ENCODE results near the gene RGL1.
"Not testable (repeated sequence)": the region's sequence is repeated elsewhere in the genome, so short reads cannot be mapped to it uniquely, and the experiment has no call there.

RGL1 gene

DNA sequence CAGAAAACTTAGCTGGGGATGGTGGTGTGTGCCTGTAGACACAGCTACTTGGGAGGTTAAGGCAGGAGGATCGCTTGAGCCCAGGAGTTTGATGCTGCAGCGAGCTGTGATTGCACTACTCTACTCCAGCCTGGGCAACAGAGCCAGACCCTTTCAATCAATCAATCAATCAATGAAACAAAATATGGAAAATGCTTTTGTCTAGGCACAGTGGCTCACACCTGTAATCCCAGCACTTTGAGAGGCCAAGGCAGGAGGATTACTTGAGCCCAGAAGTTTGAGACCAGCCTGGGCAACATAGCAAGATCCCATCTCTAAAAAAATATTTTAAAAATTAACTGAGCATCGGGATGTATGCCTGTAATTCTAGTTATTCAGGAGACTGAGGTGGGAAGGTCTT, 19.0 kb upstream of the RGL1 start:
- DNase-seq (ENCODE audit: low read depth in 2 of 2): not testable (repeated sequence)

DNA sequence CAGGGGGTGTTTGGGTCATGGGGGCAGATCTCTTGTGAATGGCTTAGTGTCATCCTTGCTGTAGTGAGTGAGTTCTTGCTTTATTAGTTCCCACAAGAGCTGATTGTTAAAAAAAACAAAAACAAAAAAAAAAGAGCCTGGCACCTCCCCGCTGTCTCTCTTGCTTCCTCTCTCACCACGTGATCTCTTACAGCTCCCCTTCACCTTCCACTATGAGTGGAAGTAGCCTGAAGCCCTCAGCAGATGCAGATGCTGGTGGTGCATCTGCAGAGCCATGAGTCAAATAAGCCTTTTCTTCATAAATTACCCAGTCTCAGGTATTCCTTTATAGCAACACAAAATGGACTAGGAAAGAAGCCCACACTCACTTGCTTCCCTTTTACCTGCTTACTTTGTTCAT, 17.2 kb upstream of the RGL1 start:
- no peak for DNase-seq (ENCODE audit: low read depth in 2 of 2)

- no peak for DNase-seq (ENCODE audit: low read depth in 2 of 2)
Measured at GRCh38 chr1:183791319-183791718, 13.6 kb upstream of the RGL1 start.

GRCh38 chr1:183792300-183792699, 12.6 kb upstream of the RGL1 start:
- DNase-seq (ENCODE audit: low read depth in 2 of 2): no peak

DNA sequence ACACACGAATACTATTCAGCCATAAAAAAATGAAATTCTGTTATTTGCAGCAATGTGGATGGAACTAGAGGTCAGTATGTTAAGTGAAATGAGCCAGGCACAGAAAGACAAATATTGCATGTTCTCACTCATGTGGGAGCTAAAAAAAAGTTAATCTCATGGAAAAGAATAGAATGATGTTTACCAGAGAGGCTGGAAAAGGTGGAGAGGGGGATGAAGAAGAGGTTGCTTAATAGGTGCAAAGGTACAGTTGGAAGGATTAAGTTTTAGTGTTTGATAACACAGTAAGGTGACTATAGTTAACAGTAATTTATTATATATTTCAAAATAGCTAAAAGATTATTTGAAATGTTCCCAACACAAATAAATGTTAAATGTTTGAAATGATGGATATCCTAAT, 10.8 kb upstream of the RGL1 start:
- no peak for DNase-seq (ENCODE audit: low read depth in 2 of 2)

DNA sequence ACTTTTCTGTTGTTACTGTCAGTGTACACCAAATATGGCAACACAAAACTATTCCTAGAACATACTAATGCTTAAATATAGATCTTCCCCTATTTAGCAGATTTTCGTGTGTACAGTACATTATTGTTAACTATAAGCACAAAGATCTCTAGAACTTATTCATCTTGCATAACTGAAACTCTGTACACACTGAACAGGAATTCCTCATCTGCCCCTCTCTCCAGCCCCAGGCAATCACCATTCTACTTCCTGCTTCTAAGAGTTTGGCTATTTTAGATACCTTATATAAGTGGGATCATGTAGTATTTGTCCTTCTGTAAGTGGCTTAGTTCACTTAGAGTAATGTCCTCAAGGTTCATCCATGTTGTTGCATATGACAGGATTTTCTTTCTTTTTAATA, 4.5 kb upstream of the RGL1 start:
- DNase-seq (ENCODE audit: low read depth in 2 of 2): no peak

DNA sequence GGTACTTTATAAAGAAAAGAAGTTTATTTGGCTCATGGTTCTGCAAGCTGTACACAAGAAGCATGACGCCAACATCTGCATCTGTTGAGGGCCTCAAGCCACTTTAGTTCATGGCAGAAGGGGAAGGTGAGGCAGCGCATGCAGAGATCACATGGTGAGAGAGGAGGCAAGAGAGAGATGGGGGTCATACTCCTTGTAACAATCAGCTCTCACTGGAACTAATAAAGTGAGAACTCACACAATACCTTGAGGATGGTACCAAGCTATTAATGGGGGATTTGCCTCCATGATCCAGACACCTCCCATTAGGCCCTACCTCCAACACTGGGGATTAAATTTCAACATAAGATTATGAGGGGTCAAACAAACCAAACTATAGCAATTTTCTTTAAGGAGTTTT, 3.3 kb upstream of the RGL1 start:
- DNase-seq (ENCODE audit: low read depth in 2 of 2): no peak

DNA sequence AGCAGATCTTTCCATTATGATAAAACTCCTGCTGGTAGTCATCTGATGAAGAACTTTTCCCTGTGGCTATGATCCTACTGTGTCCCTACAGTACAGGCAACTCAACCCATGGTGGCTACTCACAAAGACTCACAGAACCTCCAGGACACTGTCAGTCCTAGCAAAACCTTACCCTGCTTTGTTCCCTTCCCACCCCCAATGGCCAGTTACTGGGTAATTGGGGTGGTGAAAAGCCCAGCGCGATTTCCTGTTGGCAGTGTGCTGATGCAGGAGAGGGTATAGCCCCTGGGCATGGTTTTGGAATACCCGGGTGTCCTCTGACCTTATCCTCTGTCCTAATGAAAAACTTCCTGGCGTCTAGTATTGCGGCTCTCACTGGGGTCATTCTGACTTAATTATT, 533 bp upstream of the RGL1 start:
- no peak for DNase-seq (ENCODE audit: low read depth in 2 of 2)

DNA sequence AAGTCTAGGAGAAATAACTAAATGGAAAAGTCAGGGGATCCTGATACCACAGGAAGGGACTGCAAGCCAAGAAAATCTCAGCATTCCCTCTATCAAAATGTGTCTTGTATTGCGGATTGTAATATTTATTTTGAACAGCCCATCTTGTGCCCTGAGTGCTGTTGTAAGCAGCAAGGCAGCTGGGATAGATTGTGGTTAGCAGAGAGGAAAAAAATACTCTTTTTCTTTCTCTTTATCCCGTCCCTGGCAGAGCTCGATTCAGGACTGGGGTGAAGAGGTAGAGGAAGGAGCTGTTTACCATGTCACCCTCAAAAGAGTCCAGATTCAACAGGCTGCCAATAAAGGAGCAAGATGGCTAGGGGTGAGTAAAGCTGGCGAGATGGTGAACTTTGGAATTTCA, 1.2 kb downstream of the RGL1 start:
- DNase-seq (ENCODE audit: low read depth in 2 of 2): no peak

- no peak for DNase-seq (ENCODE audit: low read depth in 2 of 2)
Measured at GRCh38 chr1:183806675-183807074, 1.8 kb downstream of the RGL1 start.

DNA sequence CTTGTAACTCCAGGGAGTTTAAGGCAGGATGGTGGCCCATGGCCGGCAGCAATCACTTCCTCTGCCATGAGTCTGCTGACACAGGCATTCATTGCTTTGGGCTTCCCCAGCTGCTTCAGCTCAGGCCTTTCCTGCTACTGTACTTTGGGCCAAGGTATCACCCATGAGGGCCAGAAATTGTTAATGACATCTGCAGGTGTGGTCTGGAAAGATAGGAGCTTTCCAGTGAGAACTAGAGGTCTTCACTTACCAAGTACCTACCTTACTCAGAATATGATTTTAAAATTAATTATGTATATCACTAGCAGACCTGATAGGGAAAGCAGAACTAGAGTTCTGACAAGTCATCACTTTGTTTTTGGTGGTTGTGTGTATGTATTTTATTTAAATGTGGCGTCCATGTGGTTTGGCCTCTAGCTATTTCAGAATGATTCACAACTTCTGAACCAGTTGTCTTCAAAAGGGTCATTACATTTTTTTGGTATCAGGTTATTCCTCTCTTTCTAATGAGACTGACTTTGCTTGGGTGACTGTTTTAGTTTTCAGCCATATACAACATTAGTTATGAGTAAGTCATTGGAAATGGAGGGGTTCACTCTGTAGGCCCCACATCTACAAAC, 2.7 kb downstream of the RGL1 start:
- DNase-seq (ENCODE audit: low read depth in 2 of 2): no peak

- no peak for DNase-seq (ENCODE audit: low read depth in 2 of 2)
Measured at GRCh38 chr1:183808296-183809027, 3.5 kb downstream of the RGL1 start.

GRCh38 chr1:183810121-183810520, 5.2 kb downstream of the RGL1 start:
- no peak for DNase-seq (ENCODE audit: low read depth in 2 of 2)

DNA sequence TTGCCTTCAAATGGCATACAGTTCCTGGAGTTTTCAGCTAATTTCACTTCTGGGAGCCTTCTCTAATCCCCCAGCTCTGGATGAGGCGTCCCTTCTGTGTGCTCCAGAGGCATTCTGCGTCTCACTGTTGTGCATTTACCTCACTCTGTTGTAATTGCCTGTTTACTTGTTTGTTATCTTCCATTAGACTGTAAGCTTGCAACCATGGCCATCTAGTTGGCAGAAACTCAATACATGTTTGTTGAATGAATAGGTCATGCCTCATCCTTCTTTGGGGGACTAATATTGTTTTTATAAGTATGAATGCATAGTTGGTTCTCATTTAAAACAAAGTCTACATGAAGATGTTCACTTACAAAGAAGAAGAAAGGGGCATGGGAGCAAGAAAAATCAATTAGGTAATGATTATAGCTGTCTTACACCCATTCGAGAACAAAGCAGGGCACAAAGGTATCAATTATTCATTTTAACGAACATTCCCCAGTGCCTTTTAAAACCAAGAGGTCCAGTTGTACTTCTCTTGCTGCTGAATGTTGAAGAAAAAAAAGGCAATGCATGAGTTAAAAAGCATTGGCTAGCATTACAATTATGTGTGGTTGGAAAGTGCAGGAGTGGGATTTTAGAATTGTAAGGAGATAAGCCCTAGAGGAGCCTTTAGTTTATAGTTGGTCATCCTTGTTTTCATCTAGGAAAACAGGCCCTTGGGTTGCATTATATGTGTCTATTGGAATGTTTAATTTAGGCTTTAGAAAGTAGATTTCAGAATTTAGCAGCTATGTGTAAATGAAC, 6.0 kb downstream of the RGL1 start:
- no peak for DNase-seq (ENCODE audit: low read depth in 2 of 2)

- DNase-seq (ENCODE audit: low read depth in 2 of 2): no peak
Measured at GRCh38 chr1:183812128-183812527, 7.2 kb downstream of the RGL1 start.

DNA sequence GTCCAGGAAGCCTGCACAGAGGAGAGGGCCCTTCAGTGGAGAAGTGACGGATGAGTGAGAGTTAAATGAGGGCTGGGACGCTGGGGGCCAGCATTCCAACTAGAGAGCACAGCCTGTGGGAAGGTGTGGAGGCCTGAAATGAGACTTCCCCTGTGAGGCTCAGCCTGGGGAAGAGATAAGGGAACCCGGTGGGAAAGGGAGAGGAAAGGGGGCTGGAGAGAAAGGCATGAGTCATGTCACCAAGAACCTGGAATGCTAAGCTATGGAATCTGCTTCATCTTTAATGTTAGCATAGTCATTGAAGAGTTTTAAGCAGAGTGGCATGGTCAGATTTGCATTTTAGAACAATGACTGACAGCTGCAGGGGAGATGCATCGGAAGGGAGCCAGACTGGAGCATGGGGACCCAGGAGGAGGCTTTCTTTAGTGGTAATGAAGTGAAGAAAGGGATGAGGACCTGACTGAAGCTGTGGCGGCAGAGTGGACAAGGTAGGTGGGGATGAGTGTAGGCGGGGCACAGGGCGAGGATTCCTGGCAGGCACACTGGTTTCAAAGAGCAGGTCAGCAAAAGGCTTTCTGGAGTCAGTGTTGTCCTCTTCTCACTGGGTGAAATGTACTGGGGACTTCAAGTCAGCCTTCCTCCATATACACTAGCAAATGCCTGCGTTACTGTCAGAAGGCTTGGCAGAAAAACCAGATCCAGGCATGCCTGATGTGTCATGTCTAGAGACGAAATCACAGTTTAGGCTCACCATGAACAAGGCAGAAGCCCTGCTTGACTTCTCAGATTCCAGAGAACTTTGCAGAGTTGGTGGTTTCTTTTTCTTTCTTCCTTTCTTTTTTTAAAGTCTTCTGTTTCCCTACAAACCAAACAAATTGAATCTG, 8.0 kb downstream of the RGL1 start:
- DNase-seq (ENCODE audit: low read depth in 2 of 2): no peak

- DNase-seq (ENCODE audit: low read depth in 2 of 2): no peak
Measured at GRCh38 chr1:183814121-183814681, 9.3 kb downstream of the RGL1 start.

GRCh38 chr1:183816110-183816509, 11.2 kb downstream of the RGL1 start:
- DNase-seq (ENCODE audit: low read depth in 2 of 2): no peak

DNA sequence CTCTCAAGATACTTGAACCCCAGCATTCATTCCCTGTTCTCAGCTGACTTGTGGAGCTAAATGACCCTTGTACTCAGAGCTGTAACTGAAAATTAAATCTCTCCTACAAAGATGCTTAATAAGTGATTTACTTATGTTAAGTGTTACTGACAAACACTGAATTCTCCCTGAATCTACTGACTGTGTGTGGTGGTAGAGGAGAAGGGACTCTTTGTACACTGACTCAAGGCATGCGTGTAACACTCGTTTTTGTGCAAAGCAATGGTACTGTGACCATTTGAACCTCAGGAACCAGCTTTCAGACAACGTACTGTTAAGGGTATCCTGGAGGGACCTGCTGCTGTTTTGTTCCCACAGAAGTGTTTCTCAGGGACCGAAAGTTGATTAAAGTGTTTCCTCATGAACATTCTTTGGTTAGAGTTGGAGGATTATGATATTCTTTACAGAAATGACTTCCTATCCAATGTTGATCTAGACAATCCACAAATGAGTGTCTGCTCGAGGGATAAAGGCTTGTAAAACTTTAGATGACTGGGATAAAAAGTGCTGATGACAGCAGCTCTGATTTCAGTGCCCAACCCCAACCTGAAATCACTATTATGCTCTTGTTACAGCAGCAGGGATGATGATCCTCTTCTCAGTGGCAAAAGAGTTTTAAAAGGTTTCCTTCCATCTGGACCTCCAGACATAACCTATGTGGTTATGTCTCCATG, 12.8 kb downstream of the RGL1 start:
- no peak for DNase-seq (ENCODE audit: low read depth in 2 of 2)

- DNase-seq (ENCODE audit: low read depth in 2 of 2): no peak
Measured at GRCh38 chr1:183819059-183819458, 14.1 kb downstream of the RGL1 start.

- no peak for DNase-seq (ENCODE audit: low read depth in 2 of 2)
Measured at GRCh38 chr1:183821309-183821888, 16.5 kb downstream of the RGL1 start.

All from stimulated activated CD8-positive, alpha-beta memory T cell treated with anti-CD3 and anti-CD28 coated beads, Interleukin-2, amount 100 ng/mL, for 1 hour (primary cell).